RWPE2 (cell line): ENCODE measurements around the gene NDE1.

Source experiments
- ATAC-seq: fragments of 200-7000 bp; cut with Tn5 transposase; 3 replicates; pipeline ENCODE4 v1.9.1; 2021; ENCODE audit warnings: low read depth
- DNase-seq: peaks from one replicate; pipeline ENCODE4 v3.0.0-alpha.2; 2020; ENCODE audit warnings: low spot score
- H3K27ac ChIP-seq: fragments of 450-650 bp; 2 replicates; pipeline ENCODE4 v1.5.1; 2017; ENCODE audit warnings: mild to moderate bottlenecking; ENCODE audit not compliant: poor library complexity, severe bottlenecking
- H3K27me3 ChIP-seq: fragments of 250-450 bp; sonication (Bioruptor Pico); 2 replicates; pipeline ENCODE4 v1.5.1; 2021; ENCODE audit warnings: mild to moderate bottlenecking, moderate library complexity; ENCODE audit not compliant: insufficient read depth, poor library complexity, severe bottlenecking
- H3K36me3 ChIP-seq: fragments of 250-450 bp; sonication (Bioruptor Pico); 2 replicates; pipeline ENCODE4 v1.5.1; 2020; ENCODE audit warnings: low read depth, mild to moderate bottlenecking, moderate library complexity
- H3K4me1 ChIP-seq: fragments of 250-450 bp; sonication (Bioruptor Pico); 2 replicates; pipeline ENCODE4 v1.5.1; 2021; ENCODE audit warnings: mild to moderate bottlenecking, moderate library complexity; ENCODE audit not compliant: insufficient read depth, poor library complexity, severe bottlenecking
- H3K4me3 ChIP-seq: fragments of 250-450 bp; sonication (Bioruptor Pico); 2 replicates; pipeline ENCODE4 v1.5.1; 2021; ENCODE audit warnings: mild to moderate bottlenecking, moderate library complexity; ENCODE audit not compliant: severe bottlenecking
- H3K9me3 ChIP-seq: fragments of 250-450 bp; sonication (Bioruptor Pico); 2 replicates; pipeline ENCODE4 v1.5.1; 2021; ENCODE audit warnings: mild to moderate bottlenecking, moderate library complexity; ENCODE audit not compliant: severe bottlenecking
- TF ChIP-seq, protein P1 (sequence below): fragments of 450-650 bp; IDR thresholded peaks from one replicate; pipeline ENCODE4 v1.5.1; 2017; ENCODE audit warnings: mild to moderate bottlenecking, moderate library complexity; ENCODE audit not compliant: poor library complexity, severe bottlenecking

Gene NDE1

DNA sequence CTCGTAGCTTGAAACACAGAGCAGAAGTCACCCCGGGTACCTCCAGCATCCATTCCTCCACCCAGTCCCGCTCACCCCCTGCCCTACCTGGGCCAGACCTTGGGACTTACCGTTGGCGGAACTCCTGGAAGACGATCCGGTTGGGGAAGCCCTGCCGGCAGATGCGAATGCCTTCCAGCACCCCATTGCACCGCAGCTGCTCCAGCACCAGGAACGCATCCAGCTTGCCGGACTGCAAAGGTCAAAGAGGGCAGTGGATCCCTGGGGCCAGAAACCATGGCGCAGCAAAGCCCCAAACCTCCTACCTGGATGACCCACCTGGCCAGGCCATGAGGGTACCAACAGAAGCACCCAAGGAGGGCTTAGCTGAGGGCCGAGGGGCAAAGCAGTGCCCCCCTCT, 97.9 kb downstream of the NDE1 start:
- Histone ChIP-seq H3K36me3 (no peaks in the 10 kb centered on the region), H3K27me3 (no peaks in the 10 kb centered on the region), H3K4me1 (no peaks in the 10 kb centered on the region), H3K9me3 (no peaks in the 10 kb centered on the region), H3K4me3 (no peak overlapping the region), H3K27ac (no peak overlapping the region)
- no peak for DNase-seq
- no peak for ATAC-seq
- TF ChIP-seq, protein P1, sequence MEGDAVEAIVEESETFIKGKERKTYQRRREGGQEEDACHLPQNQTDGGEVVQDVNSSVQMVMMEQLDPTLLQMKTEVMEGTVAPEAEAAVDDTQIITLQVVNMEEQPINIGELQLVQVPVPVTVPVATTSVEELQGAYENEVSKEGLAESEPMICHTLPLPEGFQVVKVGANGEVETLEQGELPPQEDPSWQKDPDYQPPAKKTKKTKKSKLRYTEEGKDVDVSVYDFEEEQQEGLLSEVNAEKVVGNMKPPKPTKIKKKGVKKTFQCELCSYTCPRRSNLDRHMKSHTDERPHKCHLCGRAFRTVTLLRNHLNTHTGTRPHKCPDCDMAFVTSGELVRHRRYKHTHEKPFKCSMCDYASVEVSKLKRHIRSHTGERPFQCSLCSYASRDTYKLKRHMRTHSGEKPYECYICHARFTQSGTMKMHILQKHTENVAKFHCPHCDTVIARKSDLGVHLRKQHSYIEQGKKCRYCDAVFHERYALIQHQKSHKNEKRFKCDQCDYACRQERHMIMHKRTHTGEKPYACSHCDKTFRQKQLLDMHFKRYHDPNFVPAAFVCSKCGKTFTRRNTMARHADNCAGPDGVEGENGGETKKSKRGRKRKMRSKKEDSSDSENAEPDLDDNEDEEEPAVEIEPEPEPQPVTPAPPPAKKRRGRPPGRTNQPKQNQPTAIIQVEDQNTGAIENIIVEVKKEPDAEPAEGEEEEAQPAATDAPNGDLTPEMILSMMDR: no peak

DNA sequence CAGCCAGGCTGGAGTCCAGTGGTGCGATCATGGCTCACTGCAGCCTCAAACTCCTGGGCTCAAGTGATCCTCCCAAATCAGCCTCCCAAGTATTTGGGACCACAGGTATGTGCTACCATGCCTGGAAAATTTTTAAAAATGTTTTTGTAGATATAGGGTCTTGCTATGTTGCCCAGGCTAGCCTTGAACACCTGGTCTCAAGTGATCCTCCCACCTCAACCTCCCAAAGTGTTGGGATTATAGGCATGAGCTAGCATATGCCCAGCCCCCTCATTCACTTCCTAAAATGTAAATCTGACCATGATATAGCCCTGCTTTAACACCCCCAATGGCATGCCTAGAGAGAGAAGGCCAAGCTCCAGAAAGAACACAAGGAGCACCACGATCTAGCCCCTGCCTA, 98.6 kb downstream of the NDE1 start:
- H3K36me3 ChIP-seq: no peaks in the 10 kb centered on the region
- no peak overlapping the region for H3K4me3 ChIP-seq
- H3K27me3 ChIP-seq: no peaks in the 10 kb centered on the region
- no peak for DNase-seq
- no peaks in the 10 kb centered on the region for H3K4me1 ChIP-seq
- no peaks in the 10 kb centered on the region for H3K9me3 ChIP-seq
- TF ChIP-seq, protein P1: no peak
- no peak for ATAC-seq
- no peak overlapping the region for H3K27ac ChIP-seq

DNA sequence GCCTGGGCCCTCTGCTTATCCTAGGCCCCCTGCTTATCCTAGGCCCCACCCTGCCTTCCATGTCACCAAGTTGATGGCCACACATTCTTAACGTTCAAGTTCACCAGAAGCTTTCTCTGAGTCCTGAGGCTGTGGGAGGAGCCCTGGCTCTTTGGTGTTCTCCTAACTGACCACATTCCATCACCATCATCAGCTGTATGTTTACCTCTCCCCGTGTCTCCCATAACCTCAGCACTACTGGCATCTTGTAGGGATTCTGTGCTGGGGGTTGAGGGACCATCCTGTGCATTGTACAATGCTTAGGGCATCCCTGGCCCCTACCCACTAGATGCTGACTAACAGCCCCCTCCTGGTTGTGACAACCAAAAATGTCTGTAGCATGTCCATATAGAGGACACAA, 99.3 kb downstream of the NDE1 start:
- Histone ChIP-seq H3K4me3 (no peak overlapping the region), H3K4me1 (no peaks in the 10 kb centered on the region), H3K27me3 (no peaks in the 10 kb centered on the region), H3K9me3 (no peaks in the 10 kb centered on the region), H3K27ac (no peak overlapping the region), H3K36me3 (no peaks in the 10 kb centered on the region)
- TF ChIP-seq, protein P1: no peak
- no peak for ATAC-seq
- no peak for DNase-seq

DNA sequence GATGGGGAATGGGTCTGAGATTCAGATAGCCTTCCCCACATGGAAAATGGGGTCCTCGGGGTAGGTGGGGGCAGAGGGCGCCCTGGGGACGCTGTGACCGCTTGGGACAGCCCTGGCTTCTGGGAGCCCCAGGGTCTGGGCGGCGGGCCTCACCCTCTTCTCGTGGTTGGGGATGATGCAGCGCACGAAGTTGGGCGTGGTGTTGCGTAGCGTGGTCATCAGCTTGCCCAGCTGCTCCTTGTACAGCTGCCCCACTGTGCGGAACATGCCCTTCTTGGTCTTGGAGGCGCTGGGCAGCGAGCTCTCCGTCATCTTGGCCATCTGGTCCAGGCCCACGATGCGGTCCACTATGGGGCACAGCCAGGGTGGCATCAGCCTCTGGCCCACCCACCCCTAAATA, 99.9 kb downstream of the NDE1 start:
- Histone ChIP-seq H3K27ac (no peak overlapping the region), H3K4me1 (no peaks in the 10 kb centered on the region), H3K36me3 (no peaks in the 10 kb centered on the region), H3K9me3 (no peaks in the 10 kb centered on the region), H3K4me3 (no peak overlapping the region), H3K27me3 (no peaks in the 10 kb centered on the region)
- TF ChIP-seq, protein P1: no peak
- ATAC-seq: no peak
- DNase-seq: no peak

DNA sequence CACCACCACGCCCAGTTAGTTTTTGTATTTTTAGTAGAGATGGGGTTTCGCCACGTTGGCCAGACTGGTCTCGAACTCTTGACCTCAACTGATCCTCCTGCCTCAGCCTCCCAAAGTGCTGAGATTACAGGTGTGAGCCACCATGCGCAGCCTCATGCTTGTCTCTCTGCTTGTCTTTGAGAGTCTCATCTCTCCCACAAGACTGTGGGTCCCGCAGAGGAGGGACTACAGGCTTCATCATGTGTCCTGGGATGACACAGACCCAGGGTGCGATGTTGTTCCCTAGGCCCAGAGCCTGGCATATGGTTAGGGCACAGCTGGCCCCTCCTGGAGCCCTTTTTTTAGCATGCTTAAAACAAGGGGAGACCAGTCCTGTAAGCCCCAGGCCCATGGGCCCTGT, 101.9 kb downstream of the NDE1 start:
- Histone ChIP-seq H3K9me3 (no peaks in the 10 kb centered on the region), H3K36me3 (no peaks in the 10 kb centered on the region), H3K4me3 (no peak overlapping the region), H3K27ac (no peak overlapping the region), H3K4me1 (no peaks in the 10 kb centered on the region), H3K27me3 (no peaks in the 10 kb centered on the region)
- TF ChIP-seq, protein P1: no peak
- ATAC-seq (no peak), DNase-seq (no peak)
